Stimulated activated CD4-positive, alpha-beta T cell treated with anti-CD3 and anti-CD28 coated beads, TNF-alpha, amount 100 ng/mL, for 4 hours (primary cell): ENCODE measurements around the gene CCR6.
"Not testable (repeated sequence)": the region's sequence is repeated elsewhere in the genome, so short reads cannot be mapped to it uniquely, and the experiment has no call there.

ENCODE experiments used
- DNase-seq, 3 experiments: peaks; one replicate each; pipeline ENCODE4 v3.0.0-alpha.2; 2020; ENCODE audit warnings: low read depth in 3 of 3

Gene CCR6

GRCh38 chr6:167168296-167168695 lies 45.4 kb downstream of the CCR6 start:
- DNase-seq = not testable (repeated sequence)

GRCh38 chr6:167169867-167170266 lies 47.0 kb downstream of the CCR6 start:
- DNase-seq = not testable (repeated sequence)

GRCh38 chr6:167171300-167171699 lies 48.4 kb downstream of the CCR6 start:
- not testable (repeated sequence) for DNase-seq

GRCh38 chr6:167172011-167172410 lies 49.1 kb downstream of the CCR6 start:
- not testable (repeated sequence) for DNase-seq

GRCh38 chr6:167177271-167177670 lies 54.4 kb downstream of the CCR6 start:
- not testable (repeated sequence) for DNase-seq

GRCh38 chr6:167178896-167179655 lies 56.2 kb downstream of the CCR6 start:
- DNase-seq = not testable (repeated sequence)

GRCh38 chr6:167180086-167180485 lies 57.2 kb downstream of the CCR6 start:
- not testable (repeated sequence) for DNase-seq

- not testable (repeated sequence) for DNase-seq
These were observed 58.5 kb downstream of the CCR6 start for GRCh38 chr6:167181351-167181750.

GRCh38 chr6:167182913-167183314 lies 60.0 kb downstream of the CCR6 start:
- not testable (repeated sequence) for DNase-seq

- DNase-seq = not testable (repeated sequence)
These were observed 62.2 kb downstream of the CCR6 start for GRCh38 chr6:167185101-167185500.

- DNase-seq = not testable (repeated sequence)
These were observed 64.4 kb downstream of the CCR6 start for GRCh38 chr6:167187275-167187674.
